ENCODE data around the gene KRT12. TPM values are rescaled to one million over a fixed set of nuclear protein-coding genes. Genes with fewer than 3 reads are reported as not detected.

The KRT12 gene
- total and polyA plus RNA-seq, 9 of the 15 experiments (the other 6 are each of a cell fraction or from before 2014, with no cell fraction given): 0.18 to 7.0 (median 2.2) TPM

- TF ChIP-seq PYGO2 (tag; IDR thresholded peaks at IDR 0.05) (no peak), POLR3A (IDR thresholded peaks at IDR 0.05; ENCODE audit: borderline replicate concordance, extremely low read depth, insufficient read depth, insufficient read length) (no peak), COPS2 (conservative IDR thresholded peaks at IDR 0.05) (no peak), ZNF134 (CRISPR knock-in tag; conservative IDR thresholded peaks at IDR 0.05) (no peak), TRIM25 (IDR thresholded peaks at IDR 0.05; ENCODE audit: borderline replicate concordance) (no peak), SLC30A9 (CRISPR knock-in tag; IDR thresholded peaks at IDR 0.05) (no peak), GATA2 (CRISPR knock-in tag; IDR thresholded peaks at IDR 0.05) (peak; percentile 80), HES1 (IDR thresholded peaks at IDR 0.05; ENCODE audit: low read depth) (peak; percentile 88), FOXA3 (CRISPR knock-in tag; conservative IDR thresholded peaks at IDR 0.05 in 1 of 2, IDR thresholded peaks at IDR 0.05 in 1 of 2) (peak in 1 of 2 experiments; percentile 52; a peak in 1 of 4 replicates), SMARCA5 (IDR thresholded peaks at IDR 0.05) (no peak), JUNB (CRISPR knock-in tag; conservative IDR thresholded peaks at IDR 0.05) (no peak), ZKSCAN3 (CRISPR knock-in tag; IDR thresholded peaks at IDR 0.05) (no peak), SIX5 (IDR thresholded peaks at IDR 0.05; ENCODE audit: borderline replicate concordance in 1 of 2, insufficient read depth in 1 of 2, low read depth in 1 of 2, low read length in 2 of 2) (no peak), WHSC1 (IDR thresholded peaks at IDR 0.05; ENCODE audit: low read length) (no peak), ZNF121 (CRISPR knock-in tag; conservative IDR thresholded peaks at IDR 0.05) (no peak), ZNF699 (CRISPR knock-in tag; IDR thresholded peaks at IDR 0.05; ENCODE audit: insufficient replicate concordance) (no peak), TCF7L2 (IDR thresholded peaks at IDR 0.05; ENCODE audit: low read depth, low read length) (peak; percentile 75; the same call in 1 of the 2 replicates)
- TF ChIP-seq, protein P1, sequence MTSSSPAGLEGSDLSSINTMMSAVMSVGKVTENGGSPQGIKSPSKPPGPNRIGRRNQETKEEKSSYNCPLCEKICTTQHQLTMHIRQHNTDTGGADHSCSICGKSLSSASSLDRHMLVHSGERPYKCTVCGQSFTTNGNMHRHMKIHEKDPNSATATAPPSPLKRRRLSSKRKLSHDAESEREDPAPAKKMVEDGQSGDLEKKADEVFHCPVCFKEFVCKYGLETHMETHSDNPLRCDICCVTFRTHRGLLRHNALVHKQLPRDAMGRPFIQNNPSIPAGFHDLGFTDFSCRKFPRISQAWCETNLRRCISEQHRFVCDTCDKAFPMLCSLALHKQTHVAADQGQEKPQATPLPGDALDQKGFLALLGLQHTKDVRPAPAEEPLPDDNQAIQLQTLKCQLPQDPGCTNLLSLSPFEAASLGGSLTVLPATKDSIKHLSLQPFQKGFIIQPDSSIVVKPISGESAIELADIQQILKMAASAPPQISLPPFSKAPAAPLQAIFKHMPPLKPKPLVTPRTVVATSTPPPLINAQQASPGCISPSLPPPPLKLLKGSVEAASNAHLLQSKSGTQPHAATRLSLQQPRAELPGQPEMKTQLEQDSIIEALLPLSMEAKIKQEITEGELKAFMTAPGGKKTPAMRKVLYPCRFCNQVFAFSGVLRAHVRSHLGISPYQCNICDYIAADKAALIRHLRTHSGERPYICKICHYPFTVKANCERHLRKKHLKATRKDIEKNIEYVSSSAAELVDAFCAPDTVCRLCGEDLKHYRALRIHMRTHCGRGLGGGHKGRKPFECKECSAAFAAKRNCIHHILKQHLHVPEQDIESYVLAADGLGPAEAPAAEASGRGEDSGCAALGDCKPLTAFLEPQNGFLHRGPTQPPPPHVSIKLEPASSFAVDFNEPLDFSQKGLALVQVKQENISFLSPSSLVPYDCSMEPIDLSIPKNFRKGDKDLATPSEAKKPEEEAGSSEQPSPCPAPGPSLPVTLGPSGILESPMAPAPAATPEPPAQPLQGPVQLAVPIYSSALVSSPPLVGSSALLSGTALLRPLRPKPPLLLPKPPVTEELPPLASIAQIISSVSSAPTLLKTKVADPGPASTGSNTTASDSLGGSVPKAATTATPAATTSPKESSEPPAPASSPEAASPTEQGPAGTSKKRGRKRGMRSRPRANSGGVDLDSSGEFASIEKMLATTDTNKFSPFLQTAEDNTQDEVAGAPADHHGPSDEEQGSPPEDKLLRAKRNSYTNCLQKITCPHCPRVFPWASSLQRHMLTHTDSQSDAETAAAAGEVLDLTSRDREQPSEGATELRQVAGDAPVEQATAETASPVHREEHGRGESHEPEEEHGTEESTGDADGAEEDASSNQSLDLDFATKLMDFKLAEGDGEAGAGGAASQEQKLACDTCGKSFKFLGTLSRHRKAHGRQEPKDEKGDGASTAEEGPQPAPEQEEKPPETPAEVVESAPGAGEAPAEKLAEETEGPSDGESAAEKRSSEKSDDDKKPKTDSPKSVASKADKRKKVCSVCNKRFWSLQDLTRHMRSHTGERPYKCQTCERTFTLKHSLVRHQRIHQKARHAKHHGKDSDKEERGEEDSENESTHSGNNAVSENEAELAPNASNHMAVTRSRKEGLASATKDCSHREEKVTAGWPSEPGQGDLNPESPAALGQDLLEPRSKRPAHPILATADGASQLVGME (CRISPR knock-in tag; IDR thresholded peaks at IDR 0.05): no peak
- TF ChIP-seq, protein P2, sequence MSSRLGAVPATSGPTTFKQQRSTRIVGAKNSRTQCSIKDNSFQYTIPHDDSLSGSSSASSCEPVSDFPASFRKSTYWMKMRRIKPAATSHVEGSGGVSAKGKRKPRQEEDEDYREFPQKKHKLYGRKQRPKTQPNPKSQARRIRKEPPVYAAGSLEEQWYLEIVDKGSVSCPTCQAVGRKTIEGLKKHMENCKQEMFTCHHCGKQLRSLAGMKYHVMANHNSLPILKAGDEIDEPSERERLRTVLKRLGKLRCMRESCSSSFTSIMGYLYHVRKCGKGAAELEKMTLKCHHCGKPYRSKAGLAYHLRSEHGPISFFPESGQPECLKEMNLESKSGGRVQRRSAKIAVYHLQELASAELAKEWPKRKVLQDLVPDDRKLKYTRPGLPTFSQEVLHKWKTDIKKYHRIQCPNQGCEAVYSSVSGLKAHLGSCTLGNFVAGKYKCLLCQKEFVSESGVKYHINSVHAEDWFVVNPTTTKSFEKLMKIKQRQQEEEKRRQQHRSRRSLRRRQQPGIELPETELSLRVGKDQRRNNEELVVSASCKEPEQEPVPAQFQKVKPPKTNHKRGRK (tag; IDR thresholded peaks at IDR 0.05): no peak
These were observed 39.1 kb downstream of the KRT12 start (continued) for GRCh38 chr17:40827746-40828453.
